ENCODE results near the gene CD58.

GRCh38 chr1:116537898-116538297 is 32.9 kb downstream of the CD58 start:
- TF ChIP-seq GTF2I (CRISPR knock-in tag; conservative IDR thresholded peaks at IDR 0.05): no peak
- TF ChIP-seq CTCF (IDR thresholded peaks at IDR 0.05): no peak
- no peak for TF ChIP-seq NFYB (CRISPR knock-in tag; conservative IDR thresholded peaks at IDR 0.05; ENCODE audit: low read depth)
- TF ChIP-seq AR (CRISPR knock-in tag; IDR thresholded peaks at IDR 0.05): no peak
- TF ChIP-seq E2F1 (CRISPR knock-in tag; IDR thresholded peaks at IDR 0.05): no peak
